Measurements from ENCODE around the gene SYTL2.
"Not testable (repeated sequence)": the region's sequence is repeated elsewhere in the genome, so short reads cannot be mapped to it uniquely, and the experiment has no call there.

SYTL2 gene

DNA sequence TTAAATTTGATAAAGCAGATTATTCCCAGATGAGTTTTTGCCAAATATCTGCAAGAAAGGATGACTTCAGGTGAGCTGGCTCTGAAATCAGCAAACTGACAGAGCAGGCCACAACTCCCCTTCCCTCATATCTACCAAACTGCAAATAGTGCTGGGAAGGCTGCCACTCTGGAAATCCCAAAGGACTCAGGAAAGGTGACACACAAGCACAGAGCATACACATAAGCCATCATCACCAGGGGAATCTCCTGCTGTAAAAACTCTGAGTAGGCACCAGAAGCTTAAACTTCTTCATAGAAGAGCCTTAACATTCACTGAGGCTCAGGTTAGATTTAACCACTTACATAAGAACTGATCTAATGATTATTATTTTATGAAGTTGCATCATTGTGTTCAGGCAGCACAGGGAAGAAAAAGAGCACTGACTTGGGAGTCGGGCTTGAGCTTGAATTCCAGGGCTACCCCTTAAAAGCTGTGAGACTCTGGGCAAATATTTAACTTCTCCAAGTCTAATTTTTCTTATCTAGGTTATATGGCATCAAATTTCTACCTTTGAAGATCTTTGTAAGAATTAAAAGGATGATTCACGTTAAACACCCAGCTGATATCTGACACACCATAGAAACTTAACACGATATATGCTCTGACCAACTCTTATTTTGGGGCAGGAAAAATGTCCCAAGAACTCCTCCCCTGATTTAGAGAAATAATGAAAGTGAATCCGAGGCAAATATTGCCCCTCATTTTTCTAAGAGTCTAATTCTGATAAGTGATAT, 15.0 kb downstream of the SYTL2 start:
- no peak for DNase-seq (ENCODE audit: low read depth in 2 of 2)

DNA sequence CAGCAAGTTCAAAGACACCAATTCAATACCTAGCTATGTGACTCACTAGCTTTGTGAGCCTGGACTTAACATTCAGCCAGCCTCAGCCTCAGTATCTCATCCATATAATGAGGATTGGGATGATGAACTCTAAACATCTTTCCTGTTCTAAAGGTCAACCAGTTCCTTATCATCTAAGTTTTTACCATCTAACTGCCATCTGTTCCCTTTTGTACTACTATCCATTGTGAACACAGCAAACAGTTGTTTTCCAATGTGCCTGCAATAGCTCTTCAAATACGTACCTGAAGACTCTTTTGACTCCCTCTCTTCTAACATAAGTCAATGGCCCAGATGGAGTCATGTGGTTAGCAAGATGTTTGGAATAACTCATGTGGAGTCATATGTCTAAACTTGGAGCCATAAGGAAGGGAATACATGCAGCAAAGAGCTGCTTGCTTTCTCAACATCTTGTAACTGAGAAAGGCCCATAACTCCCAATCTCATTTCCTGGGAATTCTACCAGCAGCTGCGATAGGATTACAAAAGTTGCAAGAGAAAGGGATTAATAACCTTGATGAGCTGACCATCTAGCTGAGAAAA, 19.4 kb downstream of the SYTL2 start:
- no peak for DNase-seq (ENCODE audit: low read depth in 2 of 2)

DNA sequence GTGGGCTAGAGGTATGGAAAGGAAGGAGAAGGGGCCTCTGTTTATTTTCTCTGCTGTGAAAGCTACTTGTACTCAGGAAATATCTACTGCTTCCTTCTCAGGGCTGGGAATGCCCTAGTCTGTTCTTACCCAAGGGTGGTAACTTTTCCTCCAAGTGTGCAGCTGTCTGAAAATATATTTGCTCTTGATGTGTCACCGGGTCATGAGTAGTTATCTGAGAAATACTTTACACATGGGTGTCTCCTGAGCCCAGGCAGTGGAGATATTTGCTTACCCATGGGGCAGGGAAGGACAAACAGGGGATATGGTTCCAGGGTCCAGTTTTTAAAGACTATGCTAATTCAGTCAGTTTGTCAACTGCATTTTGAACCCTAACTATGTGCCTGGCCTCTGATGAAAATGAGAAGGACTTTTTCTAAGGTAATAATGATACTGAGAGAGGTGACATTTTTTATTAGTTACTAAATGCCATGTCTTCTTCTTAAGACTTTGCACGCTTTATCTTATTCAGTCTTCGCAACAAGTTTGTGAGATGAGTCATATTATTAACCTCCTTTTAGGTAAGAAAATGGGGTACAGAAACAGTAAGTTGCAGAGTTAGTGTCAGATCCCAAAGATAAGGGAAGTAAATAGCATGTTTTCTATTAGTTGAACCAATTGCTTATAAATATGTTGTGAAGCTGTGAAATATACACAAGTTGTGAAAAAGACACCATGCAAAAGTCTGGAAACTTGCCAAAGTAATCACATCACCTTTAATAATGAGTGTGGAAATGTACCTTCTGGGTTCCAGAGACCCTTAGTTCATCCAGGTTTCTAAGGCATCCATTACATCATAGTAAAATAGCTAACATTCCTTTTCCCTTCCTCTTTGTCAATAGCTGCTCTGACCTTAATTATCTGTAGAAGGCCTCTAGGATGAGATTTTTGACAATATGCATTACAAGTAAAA, 22.9 kb downstream of the SYTL2 start:
- no peak for DNase-seq (ENCODE audit: low read depth in 2 of 2)

DNA sequence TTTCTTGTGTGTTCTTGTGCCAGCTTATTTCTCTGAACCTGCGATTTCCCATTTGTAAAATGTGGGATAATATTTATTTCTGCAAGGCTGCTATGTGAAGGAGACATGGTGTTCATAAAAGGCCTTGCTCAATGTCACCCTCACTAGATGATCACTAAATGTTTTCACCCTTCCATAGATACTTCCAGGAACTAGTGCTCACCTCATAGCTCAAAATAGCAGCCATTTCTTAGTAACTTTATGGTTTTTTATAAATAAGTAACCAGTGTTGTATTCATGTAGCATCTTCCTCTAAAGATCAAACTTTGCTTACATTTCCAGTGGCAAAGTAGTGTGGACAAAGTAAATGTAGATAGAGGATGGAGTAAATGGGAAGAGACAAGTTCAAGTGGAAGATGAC, 23.8 kb downstream of the SYTL2 start:
- DNase-seq (ENCODE audit: low read depth in 2 of 2): no peak

DNA sequence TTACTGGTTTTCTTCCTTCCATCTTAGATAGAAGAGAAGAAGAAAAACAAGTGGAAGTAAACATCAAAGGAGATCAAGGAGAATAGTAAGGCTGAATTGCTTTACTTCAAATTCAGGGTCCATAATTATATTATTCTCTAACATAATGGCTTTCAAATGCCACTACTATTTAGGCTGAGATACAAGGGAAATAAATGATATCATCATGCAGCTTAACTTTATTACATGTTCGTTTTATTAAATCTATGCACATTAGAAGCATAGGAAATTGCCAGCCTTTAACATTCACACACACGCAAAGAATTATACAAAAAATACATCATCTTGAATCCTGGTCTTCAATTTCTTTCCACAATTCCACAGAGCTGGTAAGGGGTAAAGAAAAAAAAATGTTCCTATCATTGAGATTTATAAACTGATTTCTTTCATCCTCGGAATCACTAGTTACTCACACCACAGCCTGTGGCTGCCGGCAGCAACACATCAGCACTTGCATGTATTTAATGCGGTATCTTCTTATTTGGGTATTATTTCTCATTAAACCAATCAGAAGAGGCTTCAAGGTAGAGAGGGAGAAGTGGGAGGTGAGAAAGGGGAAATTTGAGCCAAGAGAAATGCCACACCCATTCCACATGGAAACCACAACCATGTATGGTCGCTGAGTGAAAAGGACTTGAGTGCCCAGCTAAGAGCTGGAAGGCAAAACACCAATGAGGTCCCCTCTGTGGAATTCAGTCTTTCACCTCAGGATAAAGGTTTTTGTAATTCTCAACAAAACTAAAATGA, 26.3 kb downstream of the SYTL2 start:
- DNase-seq (ENCODE audit: low read depth in 2 of 2): no peak

DNA sequence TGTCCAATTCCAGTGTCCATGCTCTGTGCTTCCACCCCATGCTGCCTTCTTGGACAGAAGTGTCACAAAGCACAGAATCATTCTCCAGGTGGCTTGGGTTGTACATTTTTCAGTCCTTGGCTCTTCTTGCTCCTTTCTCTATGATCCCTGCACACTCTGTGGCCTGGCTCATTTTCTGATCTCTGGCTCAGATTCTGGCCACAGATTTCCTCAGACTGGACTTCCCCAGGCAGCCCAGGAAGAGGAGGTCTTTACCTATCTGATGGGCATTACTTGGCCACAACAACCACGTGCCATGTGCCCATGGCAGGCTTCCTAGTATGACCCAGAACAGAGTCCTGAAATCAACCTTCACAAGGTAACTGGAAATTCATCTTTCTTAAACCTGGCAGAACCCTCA, 27.2 kb downstream of the SYTL2 start:
- DNase-seq (ENCODE audit: low read depth in 2 of 2): no peak

DNA sequence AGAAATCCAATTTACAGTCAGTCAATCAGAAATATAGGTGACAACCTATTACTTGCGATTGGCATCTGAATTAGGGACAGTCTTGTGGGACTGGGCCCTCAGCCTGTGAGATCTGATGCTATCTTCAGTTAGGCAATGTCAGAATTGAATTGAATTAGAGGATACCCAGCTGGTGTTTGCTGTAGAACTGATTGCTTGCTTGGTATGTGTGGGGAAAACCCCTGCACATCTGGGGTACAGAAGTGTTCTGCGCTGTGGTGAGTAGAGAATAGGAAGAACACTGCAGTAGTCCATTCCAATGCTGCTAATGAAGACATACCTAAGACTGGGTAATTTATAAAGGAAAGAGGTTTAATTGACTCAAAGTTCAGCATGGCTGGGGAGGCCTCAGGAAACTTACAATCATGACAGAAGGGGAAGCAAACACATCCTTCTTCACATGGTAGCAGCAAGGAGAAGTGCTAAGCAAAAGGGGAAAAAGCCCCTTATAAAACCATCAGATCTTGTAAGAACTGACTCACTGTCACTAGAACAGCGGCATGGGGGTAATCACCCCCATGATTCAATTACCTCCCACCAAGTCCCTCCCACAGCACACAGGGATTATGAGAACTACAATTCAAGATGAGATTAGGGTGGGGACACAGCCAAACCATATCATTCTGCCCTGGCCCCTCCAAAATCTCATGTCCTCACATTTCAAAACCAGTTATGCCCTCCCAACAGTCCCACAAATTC, 30.0 kb downstream of the SYTL2 start:
- DNase-seq (ENCODE audit: low read depth in 2 of 2): not testable (repeated sequence)

DNA sequence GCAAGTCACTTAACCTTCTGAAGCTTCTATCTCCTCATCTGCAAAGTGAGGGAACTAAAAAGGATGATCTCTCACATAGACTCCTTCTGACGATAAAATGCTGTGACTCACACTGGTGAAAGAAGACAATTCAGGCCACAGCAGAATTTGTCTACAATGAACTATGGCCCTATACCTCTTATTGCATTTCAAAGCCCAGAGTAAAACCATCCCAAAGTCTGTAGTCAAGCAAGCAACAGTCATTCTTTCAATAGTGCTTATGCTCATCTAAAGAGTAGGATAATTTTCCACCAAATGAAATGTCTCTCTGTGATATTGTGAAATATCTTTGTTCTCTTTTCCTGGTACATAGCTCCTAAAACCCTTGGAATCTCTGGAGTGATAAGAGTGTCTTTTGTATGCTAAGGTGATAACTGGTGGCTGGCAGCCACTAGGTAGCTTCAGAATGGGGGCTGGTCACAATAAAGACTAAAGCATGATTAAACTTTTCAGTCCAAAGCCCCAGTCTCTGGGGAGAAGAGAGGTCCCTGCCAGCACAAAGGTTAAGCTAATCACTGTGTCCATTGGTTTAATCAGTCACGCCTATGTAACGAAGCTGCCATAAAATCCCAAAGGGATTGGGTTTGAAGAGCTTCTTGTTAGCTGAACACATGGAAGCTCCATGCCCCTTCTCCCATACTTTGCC, 30.8 kb downstream of the SYTL2 start:
- DNase-seq (ENCODE audit: low read depth in 2 of 2): no peak

DNA sequence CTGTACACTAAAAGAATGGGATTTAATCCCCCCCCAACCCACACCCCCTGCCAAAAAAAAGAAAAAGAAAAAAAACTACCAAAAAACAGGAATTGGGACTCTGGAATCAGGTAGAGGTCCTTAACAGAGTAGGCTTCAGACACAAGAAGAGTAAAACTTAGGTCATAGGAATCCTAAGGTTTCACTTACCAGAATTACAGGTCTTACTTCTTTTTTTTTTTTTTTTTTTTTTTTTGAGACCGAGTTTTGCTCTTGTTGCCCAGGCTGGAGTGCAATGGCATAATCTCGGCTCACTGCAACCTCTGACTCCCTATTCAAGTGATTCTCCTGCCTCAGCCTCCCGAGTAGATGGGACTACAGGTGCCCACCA, 33.4 kb downstream of the SYTL2 start:
- DNase-seq (ENCODE audit: low read depth in 2 of 2): not testable (repeated sequence)

DNA sequence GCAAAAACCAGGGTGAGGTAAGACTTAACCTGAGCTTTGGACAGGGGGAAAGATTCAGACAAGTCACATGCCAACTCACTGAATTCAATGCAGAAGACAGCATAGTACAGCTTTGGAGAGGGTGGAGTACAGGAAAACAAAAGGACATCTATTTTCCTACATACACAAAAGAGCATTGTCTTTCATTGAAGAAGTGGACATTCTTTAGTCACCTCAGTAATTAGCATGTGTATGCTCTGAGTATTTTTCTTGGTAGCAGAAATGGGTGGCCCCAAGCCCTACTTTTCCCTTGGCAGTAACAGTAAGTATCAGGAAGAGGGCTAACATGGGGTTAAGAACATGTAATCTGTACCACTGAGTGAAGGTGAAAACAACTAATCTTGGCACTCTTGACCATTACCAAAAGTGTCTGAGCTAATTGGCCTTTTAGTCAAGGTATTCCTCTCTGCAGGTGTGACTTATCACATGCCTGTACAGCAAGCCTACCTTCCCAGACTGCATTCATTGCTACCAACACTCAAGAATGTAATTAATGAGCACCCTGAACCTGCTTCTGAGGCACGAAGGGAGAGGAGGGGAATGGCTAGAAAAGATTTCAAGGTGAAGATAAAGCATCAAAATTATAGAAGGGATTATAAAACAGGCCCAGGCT, 33.9 kb downstream of the SYTL2 start:
- no peak for DNase-seq (ENCODE audit: low read depth in 2 of 2)

DNA sequence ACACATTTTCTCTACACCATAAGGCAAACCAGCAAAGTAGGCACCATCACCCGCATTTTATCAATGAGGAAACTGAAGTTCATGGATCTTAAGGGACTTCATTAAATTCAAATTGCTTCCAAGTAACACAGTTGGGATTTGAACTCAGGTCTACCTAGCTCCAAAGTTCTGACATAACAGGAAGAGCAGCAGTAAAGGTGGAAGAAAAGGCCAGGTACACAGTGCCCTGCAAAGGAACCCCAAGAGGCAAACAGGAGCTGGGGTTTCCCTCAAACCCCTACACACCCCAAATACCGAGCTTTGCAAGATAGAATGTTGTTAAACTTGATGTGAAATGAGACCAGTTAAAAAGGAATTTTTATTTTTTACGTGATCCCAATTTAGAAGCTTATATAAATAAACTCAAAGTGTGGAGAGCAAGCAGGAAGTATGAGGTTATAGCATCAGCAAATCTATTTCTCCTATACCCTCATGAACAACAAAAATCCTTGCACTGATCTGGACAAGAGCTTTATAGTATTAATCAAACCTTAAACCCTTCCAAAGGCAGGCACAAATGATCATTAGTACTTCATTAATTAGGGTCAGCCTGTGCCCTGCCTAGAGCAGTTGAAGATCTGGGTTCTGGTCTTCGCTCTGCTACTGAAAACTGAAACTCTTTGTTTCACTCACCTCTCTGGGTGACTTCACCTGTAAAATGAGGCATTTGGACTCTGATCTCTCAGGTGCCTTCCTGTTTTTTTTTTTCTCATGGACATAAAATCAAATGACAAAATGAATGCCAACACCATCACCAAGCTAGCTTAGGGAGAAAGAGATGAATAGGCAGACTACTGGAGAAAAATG, 36.5 kb downstream of the SYTL2 start:
- no peak for DNase-seq (ENCODE audit: low read depth in 2 of 2)

DNA sequence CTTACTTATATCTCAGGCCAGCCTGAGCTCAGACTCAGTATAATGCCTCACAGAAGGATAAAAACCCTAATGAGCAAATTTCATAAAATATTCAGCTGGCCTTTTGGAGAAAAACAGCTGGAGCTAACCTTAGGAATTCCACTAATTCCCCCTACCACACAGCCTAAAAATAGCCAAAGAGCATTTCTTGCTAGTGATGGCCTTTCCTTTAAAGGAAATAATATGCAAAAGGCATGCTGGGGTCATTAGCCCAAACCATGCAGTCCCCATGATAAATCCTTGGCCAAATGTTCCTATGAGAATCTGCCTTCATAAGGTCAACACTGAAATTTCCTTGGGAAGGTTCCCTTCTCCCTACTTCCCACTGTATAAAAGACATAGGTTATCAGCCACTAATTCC, 38.2 kb downstream of the SYTL2 start:
- no peak for DNase-seq (ENCODE audit: low read depth in 2 of 2)

DNA sequence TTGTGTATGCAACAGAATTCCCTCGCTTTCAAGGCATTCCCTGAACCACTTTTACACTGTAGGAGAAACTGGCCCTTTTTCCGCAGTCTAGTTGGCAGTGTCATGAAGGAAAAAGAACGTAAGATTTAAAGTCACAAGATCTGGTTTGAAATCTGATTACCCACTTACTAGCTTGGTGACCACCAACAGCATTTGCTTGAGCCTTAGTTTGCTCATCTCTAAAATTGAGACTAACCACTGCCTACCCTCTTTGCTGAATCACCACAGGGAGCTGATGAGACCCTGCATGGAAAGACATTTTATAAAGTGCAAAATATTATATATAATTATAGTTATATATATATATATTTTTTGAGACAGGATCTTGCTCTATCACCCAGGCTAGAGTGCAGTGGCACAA, 39.4 kb downstream of the SYTL2 start:
- DNase-seq (ENCODE audit: low read depth in 2 of 2): no peak

DNA sequence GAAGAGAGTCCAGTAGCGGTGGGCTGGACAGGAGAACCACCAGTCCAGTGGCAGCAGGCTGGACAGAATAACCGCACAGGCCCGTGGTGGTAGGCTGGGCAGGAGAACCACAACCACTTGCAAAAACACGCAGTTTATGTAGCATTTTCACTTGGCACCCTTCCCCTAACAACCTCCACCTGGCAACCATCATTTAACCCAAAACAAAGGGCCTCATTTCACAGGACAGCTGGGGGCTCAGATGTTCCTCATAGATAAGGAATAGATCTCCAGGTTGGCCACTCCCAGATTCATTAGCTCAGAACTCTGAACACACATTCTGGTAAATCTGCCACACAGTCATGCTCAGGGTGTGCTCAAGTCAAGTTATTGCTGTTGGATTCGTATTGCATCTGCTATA, 41.2 kb downstream of the SYTL2 start:
- DNase-seq (ENCODE audit: low read depth in 2 of 2): no peak

DNA sequence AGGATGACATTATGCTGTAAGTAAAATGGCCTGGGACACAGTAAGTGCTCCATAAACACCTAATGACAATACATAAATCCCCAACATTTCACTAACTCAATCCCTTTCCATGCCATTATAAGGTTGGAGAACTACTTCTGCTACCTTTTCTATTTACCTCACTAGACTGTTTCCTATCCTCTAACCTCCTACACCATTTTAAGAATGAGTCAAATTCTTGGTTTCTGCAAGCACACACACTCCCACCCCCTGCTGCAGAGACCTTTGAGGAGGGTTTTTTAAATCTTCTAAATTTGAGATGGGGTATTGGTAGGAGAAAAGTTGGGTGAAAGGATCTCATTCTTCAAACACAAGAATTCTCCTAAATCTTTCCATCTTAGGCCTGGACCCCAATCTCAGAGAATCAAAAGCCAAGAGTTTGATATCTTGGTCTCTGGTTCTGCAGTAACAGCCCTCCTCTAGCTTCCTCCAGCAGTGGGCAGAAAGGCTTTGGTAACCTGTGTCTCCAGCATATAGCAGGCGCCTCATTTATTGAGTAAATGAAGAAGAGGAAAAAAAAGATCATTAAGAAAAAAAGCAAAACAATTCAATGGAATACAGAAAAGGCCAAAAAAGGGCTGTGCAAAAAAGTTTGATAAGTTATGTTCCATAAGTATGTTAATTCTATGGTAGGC, 42.3 kb downstream of the SYTL2 start:
- no peak for DNase-seq (ENCODE audit: low read depth in 2 of 2)

DNA sequence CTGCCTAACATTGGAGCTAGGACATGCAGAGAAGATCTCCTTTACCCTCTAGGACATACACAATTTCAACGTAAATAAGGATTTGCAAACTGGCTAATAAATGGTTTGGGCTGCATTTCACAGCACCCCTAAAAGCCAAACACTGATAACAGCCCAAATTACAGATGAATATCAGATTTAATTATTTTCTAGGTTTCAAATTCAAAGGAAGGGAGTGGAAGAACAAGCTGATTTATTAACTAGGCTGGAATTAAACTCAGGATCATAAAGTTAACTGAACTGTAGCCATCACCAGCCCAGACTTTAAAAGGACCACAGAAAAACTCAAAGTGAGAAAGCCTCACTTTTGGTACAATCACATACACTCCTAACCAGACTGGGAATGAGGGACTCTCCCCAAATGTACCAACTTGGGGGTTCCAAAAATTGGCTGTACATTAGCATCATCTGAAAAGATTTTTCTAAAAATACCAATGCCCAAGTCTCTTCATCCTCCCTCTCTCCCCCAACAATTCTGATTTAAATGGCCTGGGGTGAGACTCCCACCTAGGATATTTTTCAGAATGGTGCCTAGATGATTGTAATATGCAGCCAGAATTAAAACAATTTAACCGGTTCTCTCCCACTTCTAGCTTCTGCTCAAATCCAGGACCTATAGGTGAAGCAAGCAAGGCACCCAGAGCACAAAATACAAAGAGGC, 43.5 kb downstream of the SYTL2 start:
- no peak for DNase-seq (ENCODE audit: low read depth in 2 of 2)

DNA sequence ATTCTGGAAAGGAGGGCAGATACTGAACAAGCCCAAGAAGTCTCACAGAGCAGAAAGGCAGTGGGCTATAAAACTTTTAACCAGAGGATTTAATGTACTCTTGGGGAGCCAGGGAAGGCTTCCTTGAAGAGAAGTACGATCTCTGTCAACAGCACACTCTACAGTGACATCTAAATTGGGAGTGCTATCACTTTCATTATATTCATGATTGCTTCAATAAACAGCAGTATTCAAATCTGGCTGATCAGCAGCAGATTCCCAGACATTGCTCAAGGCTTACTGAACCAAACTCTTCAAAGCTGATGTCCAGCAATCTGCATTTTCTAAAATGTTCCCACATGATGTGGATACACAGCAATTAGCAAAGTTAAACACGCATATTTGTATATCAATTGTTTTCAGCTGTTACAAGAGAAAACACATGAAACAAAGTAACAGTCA, 44.2 kb downstream of the SYTL2 start:
- DNase-seq (ENCODE audit: low read depth in 2 of 2): no peak

DNA sequence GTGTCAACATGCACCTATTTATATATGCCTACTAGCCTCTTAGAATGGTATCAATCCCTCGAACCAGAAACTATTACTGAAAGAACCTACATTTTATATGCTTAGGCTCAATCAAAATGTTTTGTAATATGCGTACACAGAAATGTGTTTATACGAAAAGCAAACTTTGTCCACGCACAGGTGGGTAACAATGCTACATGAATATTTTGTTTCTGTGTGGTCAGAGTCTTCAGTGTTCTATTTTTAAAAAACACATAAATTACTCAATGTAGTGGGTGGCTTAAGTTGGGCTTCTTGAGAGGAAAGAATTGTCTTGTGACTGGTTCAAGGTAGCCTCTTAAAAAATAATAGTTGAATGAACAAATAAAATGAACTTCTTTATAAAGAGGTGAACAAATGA, 46.1 kb downstream of the SYTL2 start:
- DNase-seq (ENCODE audit: low read depth in 2 of 2): no peak
